GM23338 (cell line): Measurements from ENCODE around the gene NYAP1. TPM values are rescaled to one million over a fixed set of nuclear protein-coding genes. Genes with fewer than 3 reads are reported as not detected.

ENCODE experiments used
- ATAC-seq: fragments of 200-7000 bp; cut with Tn5 transposase; 3 replicates; pipeline ENCODE4 v1.9.1; 2020
- DNase-seq: peaks from one replicate; pipeline ENCODE4 v3.0.0-alpha.2; 2015; ENCODE audit warnings: low spot score
- H2AFZ ChIP-seq: fragments of 200-600 bp; sonication (generic); 2 replicates; pipeline ENCODE4 v1.8.0; 2016; ENCODE audit warnings: antibody characterized with exemption, mild to moderate bottlenecking, moderate library complexity
- H3F3A ChIP-seq: fragments of 200-600 bp; sonication (generic); replicated peaks from 2 replicates; pipeline ENCODE4 v1.8.0; 2017; ENCODE audit warnings: antibody characterized with exemption, mixed run types, low read depth
- H3K27ac ChIP-seq: fragments of 200-600 bp; sonication (generic); 2 replicates; pipeline ENCODE4 v1.6.1; 2016; ENCODE audit warnings: low read depth
- H3K27me3 ChIP-seq: fragments of 200-600 bp; sonication (generic); 2 replicates; pipeline ENCODE4 v1.8.0; 2016; ENCODE audit warnings: mild to moderate bottlenecking, mixed run types, moderate library complexity; ENCODE audit not compliant: insufficient read depth
- H3K36me3 ChIP-seq: fragments of 200-600 bp; sonication (generic); 2 replicates; pipeline ENCODE4 v1.8.0; 2016; ENCODE audit warnings: mild to moderate bottlenecking; ENCODE audit not compliant: insufficient read depth
- H3K4me1 ChIP-seq: fragments of 200-600 bp; sonication (generic); 2 replicates; pipeline ENCODE4 v1.8.0; 2016; ENCODE audit warnings: mild to moderate bottlenecking, moderate library complexity; ENCODE audit not compliant: insufficient read depth
- H3K4me2 ChIP-seq: fragments of 200-600 bp; sonication (generic); 2 replicates; pipeline ENCODE4 v1.7.1; 2017; ENCODE audit warnings: mixed run types
- H3K4me3 ChIP-seq: fragments of 200-600 bp; sonication (generic); 2 replicates; pipeline ENCODE4 v1.6.1; 2016; ENCODE audit warnings: mixed run types
- H3K79me2 ChIP-seq: fragments of 200-600 bp; sonication (generic); replicated peaks from 2 replicates; pipeline ENCODE4 v1.8.0; 2017; ENCODE audit warnings: mild to moderate bottlenecking; ENCODE audit not compliant: insufficient read depth
- H3K9me2 ChIP-seq: fragments of 200-600 bp; sonication (generic); 2 replicates; pipeline ENCODE4 v1.8.0; 2017; ENCODE audit not compliant: insufficient read depth
- H4K20me1 ChIP-seq: fragments of 200-600 bp; sonication (generic); replicated peaks from 2 replicates; pipeline ENCODE4 v1.8.0; 2017; ENCODE audit warnings: mild to moderate bottlenecking; ENCODE audit not compliant: insufficient read depth
- H3K27ac Mint-ChIP-seq: 2 replicates; pipeline ENCODE4 v1.8.0; 2020; ENCODE audit warnings: inconsistent platforms, mild to moderate bottlenecking, moderate library complexity, mixed read lengths
- H3K27me3 Mint-ChIP-seq: 3 replicates; pipeline ENCODE4 v1.8.0; 2022; ENCODE audit warnings: low read depth, mild to moderate bottlenecking, moderate library complexity, mixed read lengths, inconsistent platforms; ENCODE audit not compliant: insufficient read depth, poor library complexity
- H3K36me3 Mint-ChIP-seq: 3 replicates; pipeline ENCODE4 v1.8.0; 2021; ENCODE audit warnings: low read depth, mild to moderate bottlenecking, inconsistent platforms, moderate library complexity, mixed read lengths
- H3K4me1 Mint-ChIP-seq: 3 replicates; pipeline ENCODE4 v1.8.0; 2020; ENCODE audit warnings: mild to moderate bottlenecking, inconsistent platforms, mixed read lengths
- H3K4me3 Mint-ChIP-seq: 3 replicates; pipeline ENCODE4 v1.8.0; 2021; ENCODE audit warnings: moderate library complexity, mild to moderate bottlenecking, inconsistent platforms, mixed read lengths
- H3K9me3 Mint-ChIP-seq: 3 replicates; pipeline ENCODE4 v1.8.0; 2020; ENCODE audit warnings: moderate library complexity, mild to moderate bottlenecking, inconsistent platforms, mixed read lengths
- CREB1 ChIP-seq: fragments of 250-450 bp; sonication (Bioruptor Pico); IDR thresholded peaks from 2 replicates; pipeline ENCODE4 v1.5.0; 2020; ENCODE audit warnings: low read depth, mild to moderate bottlenecking, moderate library complexity
- ETS1 ChIP-seq: IDR thresholded peaks from 2 replicates; pipeline ENCODE4 v1.6.1; 2016; ENCODE audit warnings: antibody characterized with exemption
- EZH2 ChIP-seq: fragments of 200-600 bp; sonication (generic); IDR thresholded peaks from one replicate; pipeline ENCODE4 v1.8.0; 2017; ENCODE audit warnings: antibody characterized with exemption, mild to moderate bottlenecking, low read depth; ENCODE audit not compliant: unreplicated experiment
- EZH2phosphoT487 ChIP-seq: fragments of 200-600 bp; sonication (generic); IDR thresholded peaks from one replicate; pipeline ENCODE4 v1.8.1; 2018; ENCODE audit warnings: antibody characterized with exemption; ENCODE audit not compliant: unreplicated experiment
- NANOG ChIP-seq: IDR thresholded peaks from 2 replicates; pipeline ENCODE4 v1.6.1; 2016; ENCODE audit warnings: antibody characterized with exemption, borderline replicate concordance
- POLR2AphosphoS5 ChIP-seq: IDR thresholded peaks from 2 replicates; pipeline ENCODE4 v1.6.1; 2016; ENCODE audit warnings: antibody characterized with exemption, low read depth
- ZNF331 ChIP-seq: fragments of 250-450 bp; sonication (Bioruptor Pico); IDR thresholded peaks from 2 replicates; pipeline ENCODE4 v1.5.0; 2020; ENCODE audit warnings: low read depth, mild to moderate bottlenecking, moderate library complexity
- polyA plus RNA-seq: library from polyadenylated mRNA; unstranded; fragments of >200 nt; fragmentation: Nextera tagmentation; extraction: Ambion mirVana; gene quantifications from 2 replicates; pipeline ENCODE4 v1.2.1, GENCODE V29; 2016
- total RNA-seq: library from RNA; depleted of rRNA; stranded (reverse); fragments of >200 nt; shearing (Covaris generic); gene quantifications from 2 replicates; pipeline ENCODE4 v1.2.3, GENCODE V29; 2014
- TF ChIP-seq, protein P1 (sequence below), 2 experiments: fragments of 200-600 bp in 1 of 2; sonication (generic) in 1 of 2; conservative IDR thresholded peaks; 2 replicates each; pipeline versions ENCODE4 v1.5.1 to v1.6.1; 2016 to 2017; ENCODE audit warnings: antibody characterized with exemption in 2 of 2, low read depth in 2 of 2, mild to moderate bottlenecking in 2 of 2, moderate library complexity in 1 of 2
- TF ChIP-seq, protein P2 (sequence below): fragments of 250-450 bp; sonication (Bioruptor Pico); IDR thresholded peaks from 2 replicates; pipeline ENCODE4 v1.5.0; 2020; ENCODE audit warnings: mild to moderate bottlenecking, moderate library complexity

The NYAP1 gene
- total and polyA plus RNA-seq, 2 experiments from 2014 or later = 0.19 to 4.9 TPM

DNA sequence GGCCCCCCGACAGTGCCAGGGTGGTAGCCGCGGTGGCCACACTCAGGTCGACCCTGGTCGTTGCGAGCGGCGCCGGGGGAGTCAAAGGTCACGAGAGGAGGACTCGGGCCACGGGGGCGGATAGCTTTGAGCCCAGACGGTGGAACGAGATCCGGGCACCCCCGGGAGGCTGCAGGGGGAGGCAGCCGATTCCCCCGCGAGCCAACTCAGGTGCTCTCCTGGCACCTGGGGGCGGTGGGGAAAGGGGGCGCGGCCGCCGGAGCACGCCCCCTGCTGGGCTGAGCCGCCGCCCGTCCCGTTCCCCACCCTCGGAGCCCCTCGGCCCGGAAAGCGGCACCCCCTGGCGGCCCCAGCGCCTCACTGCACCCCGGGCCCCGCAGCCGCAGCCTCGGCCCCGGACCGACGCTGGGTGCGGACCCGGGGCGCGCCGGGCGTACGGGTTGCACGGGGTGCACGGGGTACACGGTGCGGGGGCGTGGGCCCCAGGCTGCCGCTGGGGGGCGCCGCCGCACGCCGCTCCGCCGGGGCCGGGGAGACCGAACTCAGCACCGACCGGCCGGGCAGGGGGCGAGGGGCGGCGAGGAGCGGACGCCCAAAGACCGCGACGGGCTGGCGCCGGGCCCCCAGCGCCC, 521 bp upstream of the NYAP1 start:
- no peaks in the 10 kb centered on the region; the same call in 2 of the 3 replicates for H3K36me3 Mint-ChIP-seq
- H3K9me3 Mint-ChIP-seq = no peaks in the 10 kb centered on the region; the same call in 1 of the 3 replicates
- H2AFZ ChIP-seq = peak overlapping the region; percentile 97
- no peaks in the 10 kb centered on the region for H3K27me3 ChIP-seq
- H3K36me3 ChIP-seq = no peaks in the 10 kb centered on the region
- H3K4me1 Mint-ChIP-seq = peaks cover 31% of the 10 kb centered on the region
- no peaks in the 10 kb centered on the region for H3K79me2 ChIP-seq
- H3K4me3 Mint-ChIP-seq = peak overlapping the region; percentile 83
- H3K27ac ChIP-seq = no peak overlapping the region
- peaks cover 20% of the 10 kb centered on the region for H3K27me3 Mint-ChIP-seq
- no peak for TF ChIP-seq EZH2phosphoT487
- peak; percentile 81 for TF ChIP-seq CREB1 (CRISPR knock-in tag)
- TF ChIP-seq ETS1 = no peak
- TF ChIP-seq, protein P1, sequence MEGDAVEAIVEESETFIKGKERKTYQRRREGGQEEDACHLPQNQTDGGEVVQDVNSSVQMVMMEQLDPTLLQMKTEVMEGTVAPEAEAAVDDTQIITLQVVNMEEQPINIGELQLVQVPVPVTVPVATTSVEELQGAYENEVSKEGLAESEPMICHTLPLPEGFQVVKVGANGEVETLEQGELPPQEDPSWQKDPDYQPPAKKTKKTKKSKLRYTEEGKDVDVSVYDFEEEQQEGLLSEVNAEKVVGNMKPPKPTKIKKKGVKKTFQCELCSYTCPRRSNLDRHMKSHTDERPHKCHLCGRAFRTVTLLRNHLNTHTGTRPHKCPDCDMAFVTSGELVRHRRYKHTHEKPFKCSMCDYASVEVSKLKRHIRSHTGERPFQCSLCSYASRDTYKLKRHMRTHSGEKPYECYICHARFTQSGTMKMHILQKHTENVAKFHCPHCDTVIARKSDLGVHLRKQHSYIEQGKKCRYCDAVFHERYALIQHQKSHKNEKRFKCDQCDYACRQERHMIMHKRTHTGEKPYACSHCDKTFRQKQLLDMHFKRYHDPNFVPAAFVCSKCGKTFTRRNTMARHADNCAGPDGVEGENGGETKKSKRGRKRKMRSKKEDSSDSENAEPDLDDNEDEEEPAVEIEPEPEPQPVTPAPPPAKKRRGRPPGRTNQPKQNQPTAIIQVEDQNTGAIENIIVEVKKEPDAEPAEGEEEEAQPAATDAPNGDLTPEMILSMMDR (conservative IDR thresholded peaks at IDR 0.05; ENCODE audit: low read depth in 2 of 2) = peak; percentile 45 to 63
- TF ChIP-seq POLR2AphosphoS5 = no peak
- no peak for TF ChIP-seq ZNF331 (CRISPR knock-in tag)
- peaks cover 23% of the 10 kb centered on the region; the same call in 1 of the 2 replicates for H3K4me1 ChIP-seq
- no peaks in the 10 kb centered on the region for H4K20me1 ChIP-seq
- peaks cover 2% of the 10 kb centered on the region; the same call in 1 of the 2 replicates for H3F3A ChIP-seq
- H3K4me2 ChIP-seq = peak overlapping the region; percentile 91
- no peaks in the 10 kb centered on the region for H3K9me2 ChIP-seq
- ATAC-seq = peak; percentile 61
- DNase-seq = peak; percentile 85
- peak overlapping the region; percentile 89 for H3K4me3 ChIP-seq
- H3K27ac Mint-ChIP-seq = no peak overlapping the region

GRCh38 chr7:100484673-100485045, 932 bp downstream of the NYAP1 start:
- no peak overlapping the region for H2AFZ ChIP-seq
- ATAC-seq = no peak
- H3K9me2 ChIP-seq = no peaks in the 10 kb centered on the region
- H3K27ac ChIP-seq = no peak overlapping the region
- H3K27me3 Mint-ChIP-seq = peaks cover 16% of the 10 kb centered on the region
- no peaks in the 10 kb centered on the region for H3K79me2 ChIP-seq
- peaks cover 21% of the 10 kb centered on the region; the same call in 1 of the 2 replicates for H3K4me1 ChIP-seq
- no peak overlapping the region for H3K27ac Mint-ChIP-seq
- H3K36me3 ChIP-seq = no peaks in the 10 kb centered on the region
- no peaks in the 10 kb centered on the region for H4K20me1 ChIP-seq
- peak overlapping the region; percentile 89 for H3K4me3 ChIP-seq
- peak overlapping the region; percentile 76 for H3K4me3 Mint-ChIP-seq
- DNase-seq = no peak
- peak overlapping the region; percentile 91 for H3K4me2 ChIP-seq
- no peaks in the 10 kb centered on the region; the same call in 2 of the 3 replicates for H3K36me3 Mint-ChIP-seq
- H3K27me3 ChIP-seq = no peaks in the 10 kb centered on the region
- peaks cover 30% of the 10 kb centered on the region for H3K4me1 Mint-ChIP-seq
- H3F3A ChIP-seq = peaks cover 2% of the 10 kb centered on the region; the same call in 1 of the 2 replicates
- no peaks in the 10 kb centered on the region; the same call in 2 of the 3 replicates for H3K9me3 Mint-ChIP-seq
- TF ChIP-seq, protein P2, sequence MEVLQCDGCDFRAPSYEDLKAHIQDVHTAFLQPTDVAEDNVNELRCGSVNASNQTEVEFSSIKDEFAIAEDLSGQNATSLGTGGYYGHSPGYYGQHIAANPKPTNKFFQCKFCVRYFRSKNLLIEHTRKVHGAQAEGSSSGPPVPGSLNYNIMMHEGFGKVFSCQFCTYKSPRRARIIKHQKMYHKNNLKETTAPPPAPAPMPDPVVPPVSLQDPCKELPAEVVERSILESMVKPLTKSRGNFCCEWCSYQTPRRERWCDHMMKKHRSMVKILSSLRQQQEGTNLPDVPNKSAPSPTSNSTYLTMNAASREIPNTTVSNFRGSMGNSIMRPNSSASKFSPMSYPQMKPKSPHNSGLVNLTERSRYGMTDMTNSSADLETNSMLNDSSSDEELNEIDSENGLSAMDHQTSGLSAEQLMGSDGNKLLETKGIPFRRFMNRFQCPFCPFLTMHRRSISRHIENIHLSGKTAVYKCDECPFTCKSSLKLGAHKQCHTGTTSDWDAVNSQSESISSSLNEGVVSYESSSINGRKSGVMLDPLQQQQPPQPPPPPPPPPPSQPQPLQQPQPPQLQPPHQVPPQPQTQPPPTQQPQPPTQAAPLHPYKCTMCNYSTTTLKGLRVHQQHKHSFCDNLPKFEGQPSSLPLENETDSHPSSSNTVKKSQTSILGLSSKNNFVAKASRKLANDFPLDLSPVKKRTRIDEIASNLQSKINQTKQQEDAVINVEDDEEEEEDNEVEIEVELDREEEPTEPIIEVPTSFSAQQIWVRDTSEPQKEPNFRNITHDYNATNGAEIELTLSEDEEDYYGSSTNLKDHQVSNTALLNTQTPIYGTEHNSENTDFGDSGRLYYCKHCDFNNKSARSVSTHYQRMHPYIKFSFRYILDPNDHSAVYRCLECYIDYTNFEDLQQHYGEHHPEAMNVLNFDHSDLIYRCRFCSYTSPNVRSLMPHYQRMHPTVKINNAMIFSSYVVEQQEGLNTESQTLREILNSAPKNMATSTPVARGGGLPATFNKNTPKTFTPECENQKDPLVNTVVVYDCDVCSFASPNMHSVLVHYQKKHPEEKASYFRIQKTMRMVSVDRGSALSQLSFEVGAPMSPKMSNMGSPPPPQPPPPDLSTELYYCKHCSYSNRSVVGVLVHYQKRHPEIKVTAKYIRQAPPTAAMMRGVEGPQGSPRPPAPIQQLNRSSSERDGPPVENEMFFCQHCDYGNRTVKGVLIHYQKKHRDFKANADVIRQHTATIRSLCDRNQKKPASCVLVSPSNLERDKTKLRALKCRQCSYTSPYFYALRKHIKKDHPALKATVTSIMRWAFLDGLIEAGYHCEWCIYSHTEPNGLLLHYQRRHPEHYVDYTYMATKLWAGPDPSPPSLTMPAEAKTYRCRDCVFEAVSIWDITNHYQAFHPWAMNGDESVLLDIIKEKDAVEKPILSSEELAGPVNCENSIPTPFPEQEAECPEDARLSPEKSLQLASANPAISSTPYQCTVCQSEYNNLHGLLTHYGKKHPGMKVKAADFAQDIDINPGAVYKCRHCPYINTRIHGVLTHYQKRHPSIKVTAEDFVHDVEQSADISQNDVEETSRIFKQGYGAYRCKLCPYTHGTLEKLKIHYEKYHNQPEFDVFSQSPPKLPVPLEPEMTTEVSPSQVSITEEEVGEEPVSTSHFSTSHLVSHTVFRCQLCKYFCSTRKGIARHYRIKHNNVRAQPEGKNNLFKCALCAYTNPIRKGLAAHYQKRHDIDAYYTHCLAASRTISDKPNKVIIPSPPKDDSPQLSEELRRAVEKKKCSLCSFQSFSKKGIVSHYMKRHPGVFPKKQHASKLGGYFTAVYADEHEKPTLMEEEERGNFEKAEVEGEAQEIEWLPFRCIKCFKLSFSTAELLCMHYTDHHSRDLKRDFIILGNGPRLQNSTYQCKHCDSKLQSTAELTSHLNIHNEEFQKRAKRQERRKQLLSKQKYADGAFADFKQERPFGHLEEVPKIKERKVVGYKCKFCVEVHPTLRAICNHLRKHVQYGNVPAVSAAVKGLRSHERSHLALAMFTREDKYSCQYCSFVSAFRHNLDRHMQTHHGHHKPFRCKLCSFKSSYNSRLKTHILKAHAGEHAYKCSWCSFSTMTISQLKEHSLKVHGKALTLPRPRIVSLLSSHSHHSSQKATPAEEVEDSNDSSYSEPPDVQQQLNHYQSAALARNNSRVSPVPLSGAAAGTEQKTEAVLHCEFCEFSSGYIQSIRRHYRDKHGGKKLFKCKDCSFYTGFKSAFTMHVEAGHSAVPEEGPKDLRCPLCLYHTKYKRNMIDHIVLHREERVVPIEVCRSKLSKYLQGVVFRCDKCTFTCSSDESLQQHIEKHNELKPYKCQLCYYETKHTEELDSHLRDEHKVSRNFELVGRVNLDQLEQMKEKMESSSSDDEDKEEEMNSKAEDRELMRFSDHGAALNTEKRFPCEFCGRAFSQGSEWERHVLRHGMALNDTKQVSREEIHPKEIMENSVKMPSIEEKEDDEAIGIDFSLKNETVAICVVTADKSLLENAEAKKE (CRISPR knock-in tag) = no peak
- TF ChIP-seq EZH2 = no peak
- no peak for TF ChIP-seq EZH2phosphoT487
- TF ChIP-seq, protein P1 (conservative IDR thresholded peaks at IDR 0.05; ENCODE audit: low read depth in 2 of 2) = no peak
- TF ChIP-seq NANOG = no peak
